ENCODE measurements around the gene TOPORS.

Gene TOPORS

DNA sequence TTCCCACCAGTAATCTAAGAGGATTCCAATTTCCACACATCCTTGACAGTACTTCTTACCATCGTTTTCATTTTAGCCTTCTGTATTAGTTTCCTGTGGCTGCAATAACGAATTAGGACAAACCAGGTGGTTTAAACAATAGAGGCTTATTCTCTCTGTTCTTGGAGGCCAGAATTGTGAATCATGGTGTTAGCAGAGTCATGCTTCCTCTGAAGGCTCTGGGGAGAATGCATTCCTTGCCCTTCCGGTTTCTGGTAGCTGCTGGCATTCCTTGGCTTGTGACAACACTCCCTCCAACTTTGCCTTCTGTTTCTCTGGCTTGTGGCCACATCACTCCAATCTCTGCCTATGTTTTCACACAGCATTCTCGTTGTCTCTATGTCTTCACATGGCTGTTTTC, 49.9 kb downstream of the TOPORS start:
- no peak for DNase-seq (ENCODE audit: low spot score)

GRCh38 chr9:32501868-32502267, 50.5 kb downstream of the TOPORS start:
- no peak for DNase-seq (ENCODE audit: low spot score)

DNA sequence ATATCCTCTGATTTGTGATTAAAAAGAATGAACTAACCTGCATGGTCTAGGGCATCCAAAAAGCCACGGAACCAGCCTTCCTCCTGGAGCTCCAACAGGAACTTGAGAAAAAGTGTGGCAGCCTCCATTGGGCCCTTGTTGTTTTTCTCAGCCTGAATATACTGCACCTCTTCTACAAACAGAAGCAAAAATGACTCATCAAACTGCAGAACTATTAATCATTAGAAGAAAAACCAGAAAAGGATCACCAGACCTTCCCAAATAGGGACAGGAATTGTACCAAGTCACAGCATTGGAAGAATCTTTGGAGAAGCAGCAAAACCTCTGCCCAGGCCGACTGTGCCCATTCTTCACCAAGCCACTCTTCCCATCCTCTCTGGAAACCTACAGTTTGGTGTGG, 51.6 kb downstream of the TOPORS start:
- DNase-seq (ENCODE audit: low spot score), result no peak

- DNase-seq (ENCODE audit: low spot score), result no peak
Observed at GRCh38 chr9:32497921-32498320, 54.5 kb downstream of the TOPORS start.

DNA sequence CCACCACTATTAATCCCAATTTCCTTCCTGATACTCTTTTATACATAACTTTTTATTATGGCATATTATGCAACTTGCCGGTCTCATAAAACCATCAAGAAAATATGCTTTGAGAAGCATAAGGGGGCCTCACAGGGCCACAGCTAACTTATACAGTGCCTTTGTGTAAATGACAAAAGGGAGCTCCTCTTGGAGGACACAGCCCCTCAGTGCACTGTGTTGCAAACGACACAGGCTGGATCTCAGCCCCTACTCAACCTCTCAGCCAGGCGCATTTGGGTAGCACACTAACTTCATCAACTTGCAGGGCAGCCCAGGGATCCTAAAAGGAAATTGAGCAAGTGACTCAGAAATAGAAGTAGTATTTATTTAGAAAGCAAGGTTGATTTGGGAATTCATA, 61.8 kb downstream of the TOPORS start:
- peak; percentile 10 for DNase-seq (ENCODE audit: low spot score)
